Neural cell (in vitro differentiated cells): ENCODE measurements around the gene TSFM.

ENCODE experiments used
- EP300 ChIP-seq: fragments of 450-650 bp; conservative IDR thresholded peaks from 2 replicates; pipeline ENCODE4 v1.6.1; 2014; ENCODE audit warnings: antibody characterized with exemption, mild to moderate bottlenecking, moderate library complexity; ENCODE audit not compliant: poor library complexity, severe bottlenecking
- EZH2 ChIP-seq: fragments of 200-600, 300-800 bp; shearing (Covaris generic), sonication (generic); IDR thresholded peaks from 2 replicates; pipeline ENCODE4 v1.6.1; 2014; ENCODE audit warnings: antibody characterized with exemption, low read length, borderline replicate concordance, mild to moderate bottlenecking; ENCODE audit not compliant: insufficient read depth, poor library complexity, severe bottlenecking
- MXI1 ChIP-seq: fragments of 450-650 bp; conservative IDR thresholded peaks from 2 replicates; pipeline ENCODE4 v1.6.1; 2014; ENCODE audit warnings: antibody characterized with exemption, mild to moderate bottlenecking; ENCODE audit not compliant: poor library complexity, severe bottlenecking
- POLR2AphosphoS5 ChIP-seq: IDR thresholded peaks from 2 replicates; pipeline ENCODE4 v1.6.1; 2012
- RAD21 ChIP-seq: fragments of 450-650 bp; conservative IDR thresholded peaks from 2 replicates; pipeline ENCODE4 v1.6.1; 2014; ENCODE audit warnings: antibody characterized with exemption, mild to moderate bottlenecking, moderate library complexity
- SMC3 ChIP-seq: fragments of 450-650 bp; conservative IDR thresholded peaks from 2 replicates; pipeline ENCODE4 v1.6.1; 2014; ENCODE audit warnings: antibody characterized with exemption, mild to moderate bottlenecking, moderate library complexity; ENCODE audit not compliant: poor library complexity
- TAF1 ChIP-seq: IDR thresholded peaks from 2 replicates; pipeline ENCODE4 v1.6.1; 2012; ENCODE audit warnings: low read depth
- TF ChIP-seq, protein P1 (sequence below): IDR thresholded peaks from 2 replicates; pipeline ENCODE4 v1.6.1; 2012; ENCODE audit warnings: borderline replicate concordance
- TF ChIP-seq, protein P2 (sequence below): fragments of 450-650 bp; IDR thresholded peaks from 2 replicates; pipeline ENCODE4 v1.5.1; 2014; ENCODE audit warnings: antibody characterized with exemption, mild to moderate bottlenecking, moderate library complexity; ENCODE audit not compliant: poor library complexity, severe bottlenecking

DNA sequence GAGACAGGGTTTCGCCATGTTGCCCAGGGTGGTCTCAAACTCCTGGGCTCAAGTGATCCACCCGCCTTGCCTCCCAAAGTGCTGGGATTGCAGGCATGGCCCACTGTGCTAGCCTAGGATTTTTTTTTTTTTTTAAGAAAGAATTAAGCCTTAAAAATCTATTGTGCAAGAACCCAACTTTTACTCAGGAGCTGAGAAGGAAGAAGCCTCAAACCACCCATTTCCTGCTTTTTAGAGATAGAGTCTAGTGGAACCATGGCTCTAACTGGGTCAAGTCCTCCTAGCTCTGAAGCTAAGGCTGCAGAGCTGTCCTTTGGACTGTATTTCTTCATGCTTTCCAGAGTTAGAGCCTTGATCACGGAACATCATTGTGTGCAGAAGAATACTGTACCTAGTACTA, 1.3 kb upstream of the TSFM start:
- TF ChIP-seq, protein P1, sequence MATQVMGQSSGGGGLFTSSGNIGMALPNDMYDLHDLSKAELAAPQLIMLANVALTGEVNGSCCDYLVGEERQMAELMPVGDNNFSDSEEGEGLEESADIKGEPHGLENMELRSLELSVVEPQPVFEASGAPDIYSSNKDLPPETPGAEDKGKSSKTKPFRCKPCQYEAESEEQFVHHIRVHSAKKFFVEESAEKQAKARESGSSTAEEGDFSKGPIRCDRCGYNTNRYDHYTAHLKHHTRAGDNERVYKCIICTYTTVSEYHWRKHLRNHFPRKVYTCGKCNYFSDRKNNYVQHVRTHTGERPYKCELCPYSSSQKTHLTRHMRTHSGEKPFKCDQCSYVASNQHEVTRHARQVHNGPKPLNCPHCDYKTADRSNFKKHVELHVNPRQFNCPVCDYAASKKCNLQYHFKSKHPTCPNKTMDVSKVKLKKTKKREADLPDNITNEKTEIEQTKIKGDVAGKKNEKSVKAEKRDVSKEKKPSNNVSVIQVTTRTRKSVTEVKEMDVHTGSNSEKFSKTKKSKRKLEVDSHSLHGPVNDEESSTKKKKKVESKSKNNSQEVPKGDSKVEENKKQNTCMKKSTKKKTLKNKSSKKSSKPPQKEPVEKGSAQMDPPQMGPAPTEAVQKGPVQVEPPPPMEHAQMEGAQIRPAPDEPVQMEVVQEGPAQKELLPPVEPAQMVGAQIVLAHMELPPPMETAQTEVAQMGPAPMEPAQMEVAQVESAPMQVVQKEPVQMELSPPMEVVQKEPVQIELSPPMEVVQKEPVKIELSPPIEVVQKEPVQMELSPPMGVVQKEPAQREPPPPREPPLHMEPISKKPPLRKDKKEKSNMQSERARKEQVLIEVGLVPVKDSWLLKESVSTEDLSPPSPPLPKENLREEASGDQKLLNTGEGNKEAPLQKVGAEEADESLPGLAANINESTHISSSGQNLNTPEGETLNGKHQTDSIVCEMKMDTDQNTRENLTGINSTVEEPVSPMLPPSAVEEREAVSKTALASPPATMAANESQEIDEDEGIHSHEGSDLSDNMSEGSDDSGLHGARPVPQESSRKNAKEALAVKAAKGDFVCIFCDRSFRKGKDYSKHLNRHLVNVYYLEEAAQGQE: no peak
- TF ChIP-seq, protein P2, sequence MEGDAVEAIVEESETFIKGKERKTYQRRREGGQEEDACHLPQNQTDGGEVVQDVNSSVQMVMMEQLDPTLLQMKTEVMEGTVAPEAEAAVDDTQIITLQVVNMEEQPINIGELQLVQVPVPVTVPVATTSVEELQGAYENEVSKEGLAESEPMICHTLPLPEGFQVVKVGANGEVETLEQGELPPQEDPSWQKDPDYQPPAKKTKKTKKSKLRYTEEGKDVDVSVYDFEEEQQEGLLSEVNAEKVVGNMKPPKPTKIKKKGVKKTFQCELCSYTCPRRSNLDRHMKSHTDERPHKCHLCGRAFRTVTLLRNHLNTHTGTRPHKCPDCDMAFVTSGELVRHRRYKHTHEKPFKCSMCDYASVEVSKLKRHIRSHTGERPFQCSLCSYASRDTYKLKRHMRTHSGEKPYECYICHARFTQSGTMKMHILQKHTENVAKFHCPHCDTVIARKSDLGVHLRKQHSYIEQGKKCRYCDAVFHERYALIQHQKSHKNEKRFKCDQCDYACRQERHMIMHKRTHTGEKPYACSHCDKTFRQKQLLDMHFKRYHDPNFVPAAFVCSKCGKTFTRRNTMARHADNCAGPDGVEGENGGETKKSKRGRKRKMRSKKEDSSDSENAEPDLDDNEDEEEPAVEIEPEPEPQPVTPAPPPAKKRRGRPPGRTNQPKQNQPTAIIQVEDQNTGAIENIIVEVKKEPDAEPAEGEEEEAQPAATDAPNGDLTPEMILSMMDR: no peak
- no peak for TF ChIP-seq POLR2AphosphoS5
- TF ChIP-seq TAF1: no peak
- no peak for TF ChIP-seq RAD21
- no peak for TF ChIP-seq EZH2
- no peak for TF ChIP-seq EP300
- no peak for TF ChIP-seq SMC3
- no peak for TF ChIP-seq MXI1
